ENCODE results near the gene XAB2.
A peak's percentile ranks its signal among the peaks of the same experiment; 100 is the strongest.

XAB2 gene

DNA sequence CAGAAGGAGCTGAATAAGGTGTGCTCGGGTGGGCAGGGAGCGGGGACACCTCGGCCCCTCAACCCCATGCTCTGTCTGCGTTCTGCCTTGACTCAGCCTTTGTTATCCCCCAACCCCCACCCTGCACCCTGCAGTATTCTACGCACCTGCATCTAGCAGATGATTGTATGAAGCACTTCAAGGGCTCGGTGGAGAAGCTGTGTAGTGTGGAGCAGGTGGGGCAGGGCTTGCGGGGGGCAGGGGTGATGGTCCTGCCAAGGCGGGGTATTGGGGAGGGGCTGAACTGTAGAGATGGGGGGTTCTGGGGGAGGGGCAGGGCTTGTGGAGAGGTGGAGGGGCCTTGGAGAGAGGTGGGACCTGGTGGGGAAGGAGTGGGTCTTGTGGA lies 13.7 kb upstream of the XAB2 start:
- DNase-seq = no peak
- TF ChIP-seq POLR2A (IDR thresholded peaks at IDR 0.05; ENCODE audit: low read length) (no peak), GATA1 (IDR thresholded peaks at IDR 0.05; ENCODE audit: low read depth, low read length) (no peak)

- TF ChIP-seq GATA1 (IDR thresholded peaks at IDR 0.05; ENCODE audit: low read depth, low read length) = no peak
- TF ChIP-seq POLR2A (IDR thresholded peaks at IDR 0.05; ENCODE audit: low read length) = no peak
- no peak for DNase-seq
These were observed 13.1 kb upstream of the XAB2 start for GRCh38 chr19:7642295-7643030.

- TF ChIP-seq POLR2A (IDR thresholded peaks at IDR 0.05; ENCODE audit: low read length) = no peak
- TF ChIP-seq GATA1 (IDR thresholded peaks at IDR 0.05; ENCODE audit: low read depth, low read length) = no peak
- no peak for DNase-seq
These were observed 12.2 kb upstream of the XAB2 start for GRCh38 chr19:7641290-7642276.

GRCh38 chr19:7640803-7641202 lies 11.5 kb upstream of the XAB2 start:
- TF ChIP-seq POLR2A (IDR thresholded peaks at IDR 0.05; ENCODE audit: low read length) (no peak), GATA1 (IDR thresholded peaks at IDR 0.05; ENCODE audit: low read depth, low read length) (no peak)
- no peak for DNase-seq

DNA sequence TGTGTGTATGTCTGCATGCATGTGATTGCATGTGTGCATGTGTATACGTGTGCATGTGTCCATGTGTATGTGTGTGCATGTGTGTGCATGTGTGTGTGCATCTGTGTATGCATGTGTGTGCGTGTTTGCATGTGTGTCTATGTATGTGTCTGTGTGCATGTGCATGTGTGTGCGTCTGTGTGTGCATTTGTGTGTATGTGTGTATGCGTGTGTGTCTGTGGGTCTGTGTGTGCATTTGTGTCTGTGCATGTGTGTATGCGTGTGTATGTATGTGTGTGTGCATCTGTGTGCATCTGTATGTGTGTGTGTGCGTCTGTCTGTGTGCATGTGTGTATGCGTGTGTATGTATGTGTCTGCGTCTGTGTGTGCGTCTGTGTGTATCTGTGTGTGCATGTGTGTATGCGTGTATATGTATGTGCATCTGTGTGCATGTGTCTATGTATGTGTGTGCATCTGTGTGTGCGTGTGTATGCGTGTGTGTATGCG lies 10.6 kb upstream of the XAB2 start:
- TF ChIP-seq POLR2A (IDR thresholded peaks at IDR 0.05; ENCODE audit: low read length) (no peak), GATA1 (IDR thresholded peaks at IDR 0.05; ENCODE audit: low read depth, low read length) (no peak)
- no peak for DNase-seq

- no peak for TF ChIP-seq GATA1 (IDR thresholded peaks at IDR 0.05; ENCODE audit: low read depth, low read length)
- no peak for TF ChIP-seq POLR2A (IDR thresholded peaks at IDR 0.05; ENCODE audit: low read length)
- DNase-seq = no peak
These were observed 9.6 kb upstream of the XAB2 start for GRCh38 chr19:7638802-7639465.

DNA sequence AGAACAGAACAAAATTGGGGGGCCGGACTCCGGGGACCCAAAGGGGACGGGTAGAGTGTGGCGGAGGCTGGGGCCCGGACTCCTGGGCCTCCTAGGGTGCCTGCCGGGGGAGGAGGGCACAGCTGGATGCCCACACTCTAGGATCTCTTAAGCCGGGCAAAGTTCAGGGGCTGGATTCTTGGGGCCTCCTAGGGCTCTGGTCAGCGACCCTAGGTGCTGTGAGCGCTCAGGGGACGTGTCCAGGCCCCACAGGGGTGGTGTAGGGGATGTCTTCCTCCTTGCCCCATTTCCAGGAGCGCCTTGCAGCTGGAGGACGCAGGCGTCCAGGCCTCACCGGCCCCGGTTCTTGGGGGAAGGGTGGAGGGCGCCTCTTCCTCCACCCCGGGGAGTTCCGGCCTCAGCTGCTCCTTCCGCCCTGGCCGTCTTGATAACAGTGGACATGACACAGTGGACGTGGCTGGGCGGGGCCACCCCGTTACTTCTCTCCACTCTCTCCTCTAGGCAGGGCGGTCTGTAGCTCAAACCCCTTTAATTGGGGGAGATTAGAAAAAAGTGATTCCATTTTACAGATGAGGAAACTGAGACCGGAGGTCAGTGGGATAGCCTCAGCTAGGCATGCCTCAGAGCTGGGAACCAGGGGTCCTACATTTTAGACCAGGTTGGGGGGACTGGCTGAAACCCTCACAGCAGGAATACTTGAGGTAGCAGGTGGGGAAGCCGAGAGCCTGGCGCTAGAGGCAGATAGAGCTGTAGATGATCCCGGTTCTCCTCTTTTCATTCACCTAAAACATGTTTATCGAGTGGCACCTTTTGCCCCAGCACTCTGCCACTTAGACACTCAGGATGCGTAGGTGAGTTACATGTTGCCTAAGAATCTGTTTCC lies 8.3 kb upstream of the XAB2 start:
- no peak for TF ChIP-seq GATA1 (IDR thresholded peaks at IDR 0.05; ENCODE audit: low read depth, low read length)
- TF ChIP-seq POLR2A (IDR thresholded peaks at IDR 0.05; ENCODE audit: low read length) = no peak
- DNase-seq = peak; percentile 81 to 84

- TF ChIP-seq POLR2A (IDR thresholded peaks at IDR 0.05; ENCODE audit: low read length) = peak; percentile 47
- no peak for TF ChIP-seq GATA1 (IDR thresholded peaks at IDR 0.05; ENCODE audit: low read depth, low read length)
- peak; percentile 83 to 92 for DNase-seq
These were observed 7.5 kb upstream of the XAB2 start, which contains the start of gene STXBP2 for GRCh38 chr19:7636691-7637373. TSS of gene STXBP2 (plus strand) at chr19:7637110. CDS start at chr19:7637150, 40 bp downstream.

- no peak for DNase-seq
These were observed 7.0 kb upstream of the XAB2 start for GRCh38 chr19:7636317-7636690.

DNA sequence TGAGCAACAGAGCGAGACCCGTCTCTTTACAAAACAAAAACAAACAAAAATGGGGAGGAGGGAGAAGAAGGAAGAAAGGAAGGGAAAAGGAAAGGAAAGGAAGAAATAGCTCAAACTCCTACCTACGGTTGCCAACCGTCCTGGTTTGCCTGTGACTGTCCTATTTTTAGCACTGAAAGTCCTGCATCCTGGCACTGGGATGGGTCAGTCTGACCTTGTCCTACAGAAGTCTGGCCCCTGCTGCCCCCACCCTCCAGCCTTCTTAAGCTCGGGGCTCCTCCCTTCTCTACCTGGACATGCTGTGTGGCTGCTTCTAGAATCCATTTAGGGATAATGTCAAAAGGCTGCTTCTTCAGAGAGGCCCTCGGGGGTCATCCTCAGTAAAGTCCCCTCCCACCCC lies 6.3 kb upstream of the XAB2 start:
- TF ChIP-seq GATA1 (IDR thresholded peaks at IDR 0.05; ENCODE audit: low read depth, low read length) = no peak
- no peak for TF ChIP-seq POLR2A (IDR thresholded peaks at IDR 0.05; ENCODE audit: low read length)
- DNase-seq = no peak

More at GRCh38 chr19:7636317-7636690, 7.0 kb upstream of the XAB2 start:
- TF ChIP-seq POLR2A (IDR thresholded peaks at IDR 0.05; ENCODE audit: low read length) (no peak), GATA1 (IDR thresholded peaks at IDR 0.05; ENCODE audit: low read depth, low read length) (no peak)

- no peak for DNase-seq
- TF ChIP-seq POLR2A (IDR thresholded peaks at IDR 0.05; ENCODE audit: low read length) = peak; percentile 8
- TF ChIP-seq GATA1 (IDR thresholded peaks at IDR 0.05; ENCODE audit: low read depth, low read length) = no peak
These were observed 4.4 kb upstream of the XAB2 start, which contains the start of gene PCP2 for GRCh38 chr19:7633698-7634097. TSS of gene PCP2 (minus strand) at chr19:7633719. CDS start at chr19:7633457, 262 bp downstream.

Data from erythroblast (primary cell).